HEK293 (cell line): ENCODE data around the gene DYNLRB1.
A peak's percentile ranks its signal among the peaks of the same experiment; 100 is the strongest.

Source experiments
- CTCF ChIP-seq: fragments of 450-650 bp; formaldehyde crosslinking; IDR thresholded peaks from 2 replicates; pipeline ENCODE4 v1.5.1; 2016; ENCODE audit warnings: missing biosample characterization, missing genetic modification characterization
- PRDM1 ChIP-seq: fragments of 450-650 bp; formaldehyde crosslinking; IDR thresholded peaks from 2 replicates; pipeline ENCODE4; 2016; ENCODE audit warnings: missing biosample characterization, missing genetic modification characterization
- REPIN1 ChIP-seq: fragments of 450-650 bp; formaldehyde crosslinking; IDR thresholded peaks from 2 replicates; pipeline ENCODE4 v1.5.1; 2017; ENCODE audit warnings: missing biosample characterization, missing genetic modification characterization, low read depth
- ZNF10 ChIP-seq: fragments of 450-650 bp; formaldehyde crosslinking; IDR thresholded peaks from 2 replicates; pipeline ENCODE4 v1.5.1; 2017; ENCODE audit warnings: missing biosample characterization, missing genetic modification characterization
- ZNF146 ChIP-seq: fragments of 450-650 bp; formaldehyde crosslinking; IDR thresholded peaks from 2 replicates; pipeline ENCODE4 v1.5.1; 2016; ENCODE audit warnings: missing biosample characterization, missing genetic modification characterization
- ZNF23 ChIP-seq: fragments of 450-650 bp; formaldehyde crosslinking; IDR thresholded peaks from 2 replicates; pipeline ENCODE4 v1.5.1; 2016; ENCODE audit warnings: missing biosample characterization, missing genetic modification characterization, borderline replicate concordance
- ZNF239 ChIP-seq: fragments of 450-650 bp; formaldehyde crosslinking; IDR thresholded peaks from 2 replicates; pipeline ENCODE4 v1.5.1; 2016; ENCODE audit warnings: missing biosample characterization, missing genetic modification characterization
- ZNF24 ChIP-seq: fragments of 450-650 bp; formaldehyde crosslinking; IDR thresholded peaks from 2 replicates; pipeline ENCODE4 v1.5.1; 2016; ENCODE audit warnings: missing biosample characterization, missing genetic modification characterization
- ZNF335 ChIP-seq: fragments of 450-650 bp; formaldehyde crosslinking; conservative IDR thresholded peaks from 2 replicates; pipeline ENCODE4 v1.5.1; 2016; ENCODE audit warnings: missing biosample characterization, missing genetic modification characterization
- ZNF350 ChIP-seq: fragments of 450-650 bp; formaldehyde crosslinking; IDR thresholded peaks from 2 replicates; pipeline ENCODE4 v1.5.0; 2017; ENCODE audit warnings: missing biosample characterization, mild to moderate bottlenecking, missing genetic modification characterization
- ZNF48 ChIP-seq: fragments of 450-650 bp; formaldehyde crosslinking; IDR thresholded peaks from 2 replicates; pipeline ENCODE4 v1.5.1; 2016; ENCODE audit warnings: missing biosample characterization, missing genetic modification characterization
- ZNF580 ChIP-seq: fragments of 450-650 bp; formaldehyde crosslinking; IDR thresholded peaks from 2 replicates; pipeline ENCODE4 v1.5.1; 2016; ENCODE audit warnings: missing biosample characterization, missing genetic modification characterization
- ZSCAN5A ChIP-seq: fragments of 450-650 bp; formaldehyde crosslinking; IDR thresholded peaks from 2 replicates; pipeline ENCODE4 v1.5.1; 2016; ENCODE audit warnings: missing biosample characterization, missing genetic modification characterization
- TF ChIP-seq, protein P1 (sequence below): fragments of 450-650 bp; formaldehyde crosslinking; conservative IDR thresholded peaks from 2 replicates; pipeline ENCODE4 v1.5.1; 2016; ENCODE audit warnings: low read depth, missing biosample characterization, missing genetic modification characterization

GRCh38 chr20:34473262-34473883 lies 42.8 kb upstream of the DYNLRB1 start:
- TF ChIP-seq CTCF (tag by site-specific recombination) (peak; percentile 73), ZNF23 (no peak), ZNF24 (tag by site-specific recombination) (no peak), REPIN1 (tag by site-specific recombination) (no peak), ZNF146 (no peak), ZNF580 (tag by site-specific recombination) (no peak), ZNF10 (tag by site-specific recombination) (no peak), ZSCAN5A (tag by site-specific recombination) (no peak), ZNF350 (tag by site-specific recombination) (no peak), PRDM1 (tag by site-specific recombination) (no peak), ZNF48 (no peak), ZNF239 (tag by site-specific recombination) (no peak), ZNF335 (tag by site-specific recombination) (no peak)
- TF ChIP-seq, protein P1, sequence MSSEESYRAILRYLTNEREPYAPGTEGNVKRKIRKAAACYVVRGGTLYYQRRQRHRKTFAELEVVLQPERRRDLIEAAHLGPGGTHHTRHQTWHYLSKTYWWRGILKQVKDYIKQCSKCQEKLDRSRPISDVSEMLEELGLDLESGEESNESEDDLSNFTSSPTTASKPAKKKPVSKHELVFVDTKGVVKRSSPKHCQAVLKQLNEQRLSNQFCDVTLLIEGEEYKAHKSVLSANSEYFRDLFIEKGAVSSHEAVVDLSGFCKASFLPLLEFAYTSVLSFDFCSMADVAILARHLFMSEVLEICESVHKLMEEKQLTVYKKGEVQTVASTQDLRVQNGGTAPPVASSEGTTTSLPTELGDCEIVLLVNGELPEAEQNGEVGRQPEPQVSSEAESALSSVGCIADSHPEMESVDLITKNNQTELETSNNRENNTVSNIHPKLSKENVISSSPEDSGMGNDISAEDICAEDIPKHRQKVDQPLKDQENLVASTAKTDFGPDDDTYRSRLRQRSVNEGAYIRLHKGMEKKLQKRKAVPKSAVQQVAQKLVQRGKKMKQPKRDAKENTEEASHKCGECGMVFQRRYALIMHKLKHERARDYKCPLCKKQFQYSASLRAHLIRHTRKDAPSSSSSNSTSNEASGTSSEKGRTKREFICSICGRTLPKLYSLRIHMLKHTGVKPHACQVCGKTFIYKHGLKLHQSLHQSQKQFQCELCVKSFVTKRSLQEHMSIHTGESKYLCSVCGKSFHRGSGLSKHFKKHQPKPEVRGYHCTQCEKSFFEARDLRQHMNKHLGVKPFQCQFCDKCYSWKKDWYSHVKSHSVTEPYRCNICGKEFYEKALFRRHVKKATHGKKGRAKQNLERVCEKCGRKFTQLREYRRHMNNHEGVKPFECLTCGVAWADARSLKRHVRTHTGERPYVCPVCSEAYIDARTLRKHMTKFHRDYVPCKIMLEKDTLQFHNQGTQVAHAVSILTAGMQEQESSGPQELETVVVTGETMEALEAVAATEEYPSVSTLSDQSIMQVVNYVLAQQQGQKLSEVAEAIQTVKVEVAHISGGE (tag by site-specific recombination), result no peak
